HG02885 (cell line): ENCODE measurements around the gene CEP20.
"Not testable (repeated sequence)": the region's sequence is repeated elsewhere in the genome, so short reads cannot be mapped to it uniquely, and the experiment has no call there.

Experiments used
- ATAC-seq: cut with Tn5 transposase; IDR thresholded peaks from one replicate; pipeline ENCODE4 v1.9.1; 2021; ENCODE audit warnings: mild to moderate bottlenecking; ENCODE audit not compliant: unreplicated experiment, poor library complexity

CEP20 gene

GRCh38 chr16:15864939-15865338, 23.5 kb downstream of the CEP20 start:
- ATAC-seq = no peak

GRCh38 chr16:15861996-15862395, 26.4 kb downstream of the CEP20 start:
- no peak for ATAC-seq

- ATAC-seq = no peak
Observed at GRCh38 chr16:15858921-15859668, 29.3 kb downstream of the CEP20 start.

- ATAC-seq = no peak
Observed at GRCh38 chr16:15857724-15858560, 30.5 kb downstream of the CEP20 start.

- no peak for ATAC-seq
Observed at GRCh38 chr16:15856901-15857698, 31.3 kb downstream of the CEP20 start, which contains the start of gene MYH11. TSS of gene MYH11 (minus strand) at chr16:15857028. CDS start at chr16:15838252, 18,776 bp downstream.

- no peak for ATAC-seq
Observed at GRCh38 chr16:15856182-15856581, 32.2 kb downstream of the CEP20 start.

- ATAC-seq = peak; percentile 71
Observed at GRCh38 chr16:15855704-15856003, 32.7 kb downstream of the CEP20 start.

GRCh38 chr16:15854906-15855703, 33.3 kb downstream of the CEP20 start:
- ATAC-seq = no peak

- ATAC-seq = no peak
Observed at GRCh38 chr16:15854061-15854460, 34.3 kb downstream of the CEP20 start.

GRCh38 chr16:15853021-15853420, 35.4 kb downstream of the CEP20 start:
- no peak for ATAC-seq

- ATAC-seq = not testable (repeated sequence)
Observed at GRCh38 chr16:15850555-15850954, 37.8 kb downstream of the CEP20 start.

GRCh38 chr16:15849209-15849981, 39.0 kb downstream of the CEP20 start:
- ATAC-seq = no peak

GRCh38 chr16:15847611-15848175, 40.7 kb downstream of the CEP20 start:
- no peak for ATAC-seq

GRCh38 chr16:15846510-15846909, 41.9 kb downstream of the CEP20 start:
- no peak for ATAC-seq

- no peak for ATAC-seq
Observed at GRCh38 chr16:15843635-15844279, 44.6 kb downstream of the CEP20 start.

- ATAC-seq = not testable (repeated sequence)
Observed at GRCh38 chr16:15839204-15839603, 49.2 kb downstream of the CEP20 start.

GRCh38 chr16:15837761-15838160, 50.6 kb downstream of the CEP20 start:
- no peak for ATAC-seq

GRCh38 chr16:15836965-15837611, 51.3 kb downstream of the CEP20 start:
- ATAC-seq = no peak
